DOHH2 (cell line): ENCODE results near the gene PRKCQ.

Experiments
- EZH2phosphoT487 ChIP-seq: fragments of 200-600 bp; sonication (generic); IDR thresholded peaks from 2 replicates; pipeline ENCODE4 v1.6.1; 2017; ENCODE audit warnings: borderline replicate concordance, mild to moderate bottlenecking, antibody characterized with exemption, low read length, moderate library complexity, mixed read lengths
- TF ChIP-seq, protein P1 (sequence below): fragments of 200-600 bp; sonication (generic); IDR thresholded peaks from one replicate; pipeline ENCODE4 v1.5.1; 2014; ENCODE audit warnings: antibody characterized with exemption, mild to moderate bottlenecking, low read depth, low read length; ENCODE audit not compliant: poor library complexity, severe bottlenecking

DNA sequence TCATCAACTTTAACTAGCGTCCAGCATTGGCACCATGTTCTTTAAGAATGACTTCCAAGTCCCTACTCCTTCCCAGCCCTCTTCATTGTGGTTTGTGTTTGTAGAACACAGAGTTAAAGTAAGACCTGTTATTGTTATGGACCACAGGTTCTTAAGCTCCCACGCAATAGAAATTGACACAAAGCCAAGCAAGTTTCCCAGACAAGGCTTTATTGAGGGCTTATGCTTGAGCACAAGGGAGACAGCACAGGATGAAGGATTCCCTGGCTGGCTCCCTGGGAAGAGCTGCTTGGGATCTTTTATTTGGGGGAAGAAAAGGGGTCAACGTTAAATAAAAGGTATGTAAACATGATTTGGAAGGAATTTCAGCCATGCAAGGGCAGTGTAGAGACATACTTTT, 44.3 kb upstream of the PRKCQ start:
- TF ChIP-seq, protein P1, sequence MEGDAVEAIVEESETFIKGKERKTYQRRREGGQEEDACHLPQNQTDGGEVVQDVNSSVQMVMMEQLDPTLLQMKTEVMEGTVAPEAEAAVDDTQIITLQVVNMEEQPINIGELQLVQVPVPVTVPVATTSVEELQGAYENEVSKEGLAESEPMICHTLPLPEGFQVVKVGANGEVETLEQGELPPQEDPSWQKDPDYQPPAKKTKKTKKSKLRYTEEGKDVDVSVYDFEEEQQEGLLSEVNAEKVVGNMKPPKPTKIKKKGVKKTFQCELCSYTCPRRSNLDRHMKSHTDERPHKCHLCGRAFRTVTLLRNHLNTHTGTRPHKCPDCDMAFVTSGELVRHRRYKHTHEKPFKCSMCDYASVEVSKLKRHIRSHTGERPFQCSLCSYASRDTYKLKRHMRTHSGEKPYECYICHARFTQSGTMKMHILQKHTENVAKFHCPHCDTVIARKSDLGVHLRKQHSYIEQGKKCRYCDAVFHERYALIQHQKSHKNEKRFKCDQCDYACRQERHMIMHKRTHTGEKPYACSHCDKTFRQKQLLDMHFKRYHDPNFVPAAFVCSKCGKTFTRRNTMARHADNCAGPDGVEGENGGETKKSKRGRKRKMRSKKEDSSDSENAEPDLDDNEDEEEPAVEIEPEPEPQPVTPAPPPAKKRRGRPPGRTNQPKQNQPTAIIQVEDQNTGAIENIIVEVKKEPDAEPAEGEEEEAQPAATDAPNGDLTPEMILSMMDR: no peak
- no peak for TF ChIP-seq EZH2phosphoT487
